Fibroblast of villous mesenchyme (primary cell): Measurements from ENCODE around the gene NABP2. TPM values are rescaled to one million over a fixed set of nuclear protein-coding genes. Genes with fewer than 3 reads are reported as not detected.
"Not testable (repeated sequence)": the region's sequence is repeated elsewhere in the genome, so short reads cannot be mapped to it uniquely, and the experiment has no call there.

Experiments used
- DNase-seq: peaks from one replicate; pipeline ENCODE4 v3.0.0-alpha.2; 2010; ENCODE audit warnings: low read depth
- H3K4me3 ChIP-seq: 2 replicates; pipeline ENCODE4 v1.5.1; 2011; ENCODE audit warnings: low read depth, mild to moderate bottlenecking, low read length
- CTCF ChIP-seq: IDR thresholded peaks from 2 replicates; pipeline ENCODE4 v1.5.1; 2012; ENCODE audit warnings: low read depth, mild to moderate bottlenecking, low read length; ENCODE audit not compliant: insufficient read depth
- total RNA-seq: library from RNA; depleted of rRNA; stranded (reverse); fragments of >200 nt; gene quantifications from 2 replicates; pipeline ENCODE4 v1.2.3, GENCODE V29; 2012

The NABP2 gene
- total RNA-seq, 1 donor, result 23.3 TPM

- no peak for TF ChIP-seq CTCF
- peak overlapping the region; percentile 70 for H3K4me3 ChIP-seq
- DNase-seq, result no peak
These were observed 43.4 kb downstream of the NABP2 start for GRCh38 chr12:56267443-56268071.

GRCh38 chr12:56271031-56271430 lies 46.9 kb downstream of the NABP2 start:
- H3K4me3 ChIP-seq, result no peak overlapping the region
- TF ChIP-seq CTCF, result peak; percentile 60
- peak; percentile 17 for DNase-seq

- DNase-seq, result not testable (repeated sequence)
These were observed 48.3 kb downstream of the NABP2 start for GRCh38 chr12:56272468-56272867.

GRCh38 chr12:56274299-56274698 lies 50.2 kb downstream of the NABP2 start:
- no peak for TF ChIP-seq CTCF
- no peak for DNase-seq
- no peak overlapping the region for H3K4me3 ChIP-seq

More at GRCh38 chr12:56272468-56272867, 48.3 kb downstream of the NABP2 start:
- H3K4me3 ChIP-seq, result not testable (repeated sequence)

GRCh38 chr12:56278905-56279304 lies 54.8 kb downstream of the NABP2 start:
- DNase-seq, result no peak
- TF ChIP-seq CTCF, result no peak
- no peak overlapping the region for H3K4me3 ChIP-seq

Other genes with a start within 250 kb of the NABP2 start
- gene SUOX, start 227.1 kb upstream of the NABP2 start, total RNA-seq, result 13.5 and 17.3 TPM in 2 replicates
- 1.3 and 3.5 TPM in 2 replicates for gene IKZF4, start 203.3 kb upstream of the NABP2 start, total RNA-seq
- gene RPS26, start 182.4 kb upstream of the NABP2 start, total RNA-seq, result 197 and 313 TPM in 2 replicates
- 0.32 and 1.7 TPM in 2 replicates for gene ERBB3, start 144.2 kb upstream of the NABP2 start, total RNA-seq
- 119 and 158 TPM in 2 replicates for gene PA2G4, start 119.8 kb upstream of the NABP2 start, total RNA-seq
- gene RPL41, start 107.7 kb upstream of the NABP2 start, total RNA-seq, result 1,700 and 3,242 TPM in 2 replicates
- gene ZC3H10, start 106.1 kb upstream of the NABP2 start, total RNA-seq, result 3.9 and 4.3 TPM in 2 replicates
- 300 and 327 TPM in 2 replicates for gene ESYT1, start 96.1 kb upstream of the NABP2 start, total RNA-seq
- gene MYL6B, start 71.8 kb upstream of the NABP2 start, total RNA-seq, result 68.2 and 70.9 TPM in 2 replicates
- gene MYL6, start 66.0 kb upstream of the NABP2 start, total RNA-seq, result 2,015 and 2,412 TPM in 2 replicates
- gene SMARCC2, start 34.9 kb upstream of the NABP2 start, total RNA-seq, result 44.8 and 67.8 TPM in 2 replicates
- 112 and 131 TPM in 2 replicates for gene RNF41, start 2.4 kb upstream of the NABP2 start, total RNA-seq
- gene SLC39A5, start 5.7 kb downstream of the NABP2 start, total RNA-seq, result not detected in 2 replicates
- 22.2 and 25.9 TPM in 2 replicates for gene ANKRD52, start 34.0 kb downstream of the NABP2 start, total RNA-seq
- gene COQ10A, start 42.6 kb downstream of the NABP2 start, total RNA-seq, result 9.0 and 12.5 TPM in 2 replicates
- 150 and 153 TPM in 2 replicates for gene CS, start 76.0 kb downstream of the NABP2 start, total RNA-seq
- gene CNPY2, start 91.6 kb downstream of the NABP2 start, total RNA-seq, result 94.7 and 113 TPM in 2 replicates
- 13.0 and 14.8 TPM in 2 replicates for gene PAN2, start 109.7 kb downstream of the NABP2 start, total RNA-seq
- gene IL23A, start 114.5 kb downstream of the NABP2 start, total RNA-seq, result 0.32 TPM in 1 of 2 replicates, not detected in the other
- 232 and 296 TPM in 2 replicates for gene STAT2, start 135.8 kb downstream of the NABP2 start, total RNA-seq
- gene APOF, start 138.5 kb downstream of the NABP2 start, total RNA-seq, result not detected in 2 replicates
- 7.1 and 7.8 TPM in 2 replicates for gene TIMELESS, start 225.1 kb downstream of the NABP2 start, total RNA-seq
- gene MIP, start 230.3 kb downstream of the NABP2 start, total RNA-seq, result not detected in 2 replicates
- gene SPRYD4, start 244.2 kb downstream of the NABP2 start, total RNA-seq, result 2.3 and 3.0 TPM in 2 replicates